ENCODE data around the gene TLR3.

GRCh38 chr4:186019269-186019668, 49.7 kb upstream of the TLR3 start:
- TF ChIP-seq, protein P1, sequence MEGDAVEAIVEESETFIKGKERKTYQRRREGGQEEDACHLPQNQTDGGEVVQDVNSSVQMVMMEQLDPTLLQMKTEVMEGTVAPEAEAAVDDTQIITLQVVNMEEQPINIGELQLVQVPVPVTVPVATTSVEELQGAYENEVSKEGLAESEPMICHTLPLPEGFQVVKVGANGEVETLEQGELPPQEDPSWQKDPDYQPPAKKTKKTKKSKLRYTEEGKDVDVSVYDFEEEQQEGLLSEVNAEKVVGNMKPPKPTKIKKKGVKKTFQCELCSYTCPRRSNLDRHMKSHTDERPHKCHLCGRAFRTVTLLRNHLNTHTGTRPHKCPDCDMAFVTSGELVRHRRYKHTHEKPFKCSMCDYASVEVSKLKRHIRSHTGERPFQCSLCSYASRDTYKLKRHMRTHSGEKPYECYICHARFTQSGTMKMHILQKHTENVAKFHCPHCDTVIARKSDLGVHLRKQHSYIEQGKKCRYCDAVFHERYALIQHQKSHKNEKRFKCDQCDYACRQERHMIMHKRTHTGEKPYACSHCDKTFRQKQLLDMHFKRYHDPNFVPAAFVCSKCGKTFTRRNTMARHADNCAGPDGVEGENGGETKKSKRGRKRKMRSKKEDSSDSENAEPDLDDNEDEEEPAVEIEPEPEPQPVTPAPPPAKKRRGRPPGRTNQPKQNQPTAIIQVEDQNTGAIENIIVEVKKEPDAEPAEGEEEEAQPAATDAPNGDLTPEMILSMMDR (IDR thresholded peaks at IDR 0.05; ENCODE audit: insufficient read depth, low read length, poor library complexity, severe bottlenecking), result no peak
- no peak for TF ChIP-seq EZH2phosphoT487 (conservative IDR thresholded peaks at IDR 0.05; ENCODE audit: low read length)
